Raji (cell line): Measurements from ENCODE around the gene GIT1.

ENCODE experiments used
- POLR2A ChIP-seq: IDR thresholded peaks from 2 replicates; pipeline ENCODE4 v1.6.1; 2011; ENCODE audit warnings: low read depth, low read length, control low read depth; ENCODE audit not compliant: insufficient read depth

Gene GIT1

DNA sequence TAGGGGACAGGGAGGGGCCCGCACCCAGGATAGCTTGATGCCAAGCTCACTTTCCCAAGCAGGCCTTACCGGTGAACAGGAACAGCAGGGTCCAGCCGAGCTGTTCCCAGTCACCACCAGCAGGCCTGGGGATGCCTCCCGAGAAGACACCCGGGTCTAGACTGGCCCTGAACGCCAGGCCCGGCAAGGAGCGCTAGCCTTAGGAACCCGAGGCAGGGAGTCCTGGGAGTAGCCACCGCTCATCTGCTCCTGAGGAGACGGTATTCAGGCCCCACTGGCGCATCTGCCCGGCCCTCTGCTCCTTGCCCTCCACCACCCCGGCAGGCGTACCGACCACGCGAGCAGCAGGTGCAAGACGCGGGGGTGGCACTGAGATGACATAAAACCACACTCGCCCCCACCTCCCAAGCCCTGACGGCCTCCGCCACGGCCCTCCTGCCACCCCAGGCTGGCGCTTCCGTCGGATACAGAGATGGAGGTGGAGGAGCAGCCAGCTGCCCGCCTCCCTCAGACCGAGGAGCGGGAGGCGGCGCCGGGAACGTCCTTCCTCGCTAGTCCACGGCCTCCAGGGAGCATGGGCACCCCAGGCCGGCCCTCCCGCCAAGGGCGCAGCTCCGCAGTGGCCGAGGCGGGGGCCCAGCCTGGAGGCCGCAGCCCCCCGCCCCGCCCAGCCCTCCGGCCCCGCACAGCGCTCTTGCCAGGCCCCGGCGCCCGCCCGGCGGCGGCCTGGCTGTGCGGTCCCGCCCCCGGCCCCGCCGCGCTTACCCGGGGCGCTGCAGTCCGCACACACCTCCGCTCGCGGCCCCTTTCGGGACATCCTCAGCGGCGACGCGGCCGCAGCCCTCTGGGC is 661 bp downstream of the GIT1 start:
- no peak; the same call in 1 of the 2 replicates for TF ChIP-seq POLR2A

DNA sequence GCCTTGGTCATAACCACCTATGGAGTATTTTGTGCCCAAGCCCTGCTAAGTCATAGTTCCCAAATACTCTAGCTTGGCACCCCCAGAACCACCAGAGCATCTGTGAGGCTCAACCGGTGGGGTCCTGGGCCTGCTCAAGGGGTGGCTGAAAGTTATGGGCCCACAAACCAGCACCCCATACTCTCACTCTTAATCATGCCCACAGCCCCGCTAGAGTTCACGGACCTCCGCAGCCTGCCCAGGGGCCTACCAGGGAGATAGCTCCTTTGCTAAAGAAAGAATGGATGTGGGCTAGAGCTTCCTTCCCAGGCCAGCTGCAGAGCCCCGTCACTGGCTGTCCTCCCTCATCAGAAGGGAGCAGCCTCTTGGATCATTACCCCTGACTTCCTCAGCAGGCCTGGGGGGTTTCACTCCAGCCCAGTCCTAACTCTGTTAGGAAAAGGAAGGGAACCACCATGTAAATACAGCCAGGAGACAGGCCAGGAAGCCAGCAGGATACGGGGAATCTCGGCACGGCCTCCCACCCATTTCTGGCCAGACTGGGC is 1.4 kb downstream of the GIT1 start:
- TF ChIP-seq POLR2A: no peak

DNA sequence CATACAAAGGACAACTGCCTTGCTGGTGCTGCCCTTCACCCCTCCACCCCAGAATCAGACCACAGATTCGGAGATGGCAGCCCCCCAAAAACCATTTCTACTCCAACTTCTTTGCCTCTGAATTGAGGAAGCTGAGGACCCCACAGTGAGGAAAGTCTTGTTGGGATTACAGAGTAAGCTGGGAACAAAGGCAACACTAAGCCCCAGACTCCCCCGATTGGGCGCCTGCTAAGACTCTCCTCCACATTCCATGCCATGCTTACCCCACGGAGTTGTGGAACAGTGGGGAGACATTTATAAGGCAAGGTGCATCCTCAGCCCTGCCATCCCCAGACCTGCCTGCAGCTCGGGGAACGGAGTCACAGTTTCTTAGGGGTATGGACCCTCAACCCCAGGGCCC is 1.9 kb downstream of the GIT1 start:
- TF ChIP-seq POLR2A: no peak

DNA sequence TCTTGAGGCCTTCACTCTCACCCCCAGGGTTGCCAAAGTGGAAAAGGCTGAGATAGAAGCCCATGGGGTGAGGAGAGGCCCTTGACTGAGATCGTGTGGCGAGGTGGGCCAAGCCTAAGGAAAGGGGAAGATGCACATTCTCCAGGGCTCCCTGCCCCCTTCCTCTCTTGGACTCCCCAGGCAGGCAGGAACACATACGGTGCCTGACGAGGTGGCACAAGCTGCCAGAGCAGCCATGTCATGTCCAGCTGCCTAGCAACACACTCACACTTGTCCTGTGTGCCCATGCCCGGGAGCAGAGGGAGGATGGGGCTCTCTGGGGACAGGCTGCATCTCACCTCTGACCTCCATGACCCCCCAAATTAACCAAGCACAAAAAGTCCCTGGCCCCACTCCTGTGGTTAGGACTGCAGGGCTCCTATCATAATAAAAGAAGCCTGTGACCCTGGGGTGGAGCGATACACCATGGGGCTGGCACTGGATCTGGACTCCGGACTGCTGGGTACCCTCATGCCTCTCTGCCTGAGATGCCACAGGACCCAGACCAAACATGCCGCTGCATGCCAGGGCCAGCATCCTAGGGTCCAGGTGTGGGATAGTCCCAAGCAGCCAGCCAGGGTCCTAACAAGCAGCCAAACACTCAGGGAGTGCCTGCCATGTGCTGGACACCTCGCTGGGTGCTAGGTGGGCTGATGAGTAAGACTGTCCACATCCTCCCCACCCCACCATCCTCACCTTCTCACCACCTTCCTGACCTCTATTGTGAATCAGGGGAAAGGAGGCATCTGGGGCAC is 2.6 kb downstream of the GIT1 start:
- TF ChIP-seq POLR2A: no peak

DNA sequence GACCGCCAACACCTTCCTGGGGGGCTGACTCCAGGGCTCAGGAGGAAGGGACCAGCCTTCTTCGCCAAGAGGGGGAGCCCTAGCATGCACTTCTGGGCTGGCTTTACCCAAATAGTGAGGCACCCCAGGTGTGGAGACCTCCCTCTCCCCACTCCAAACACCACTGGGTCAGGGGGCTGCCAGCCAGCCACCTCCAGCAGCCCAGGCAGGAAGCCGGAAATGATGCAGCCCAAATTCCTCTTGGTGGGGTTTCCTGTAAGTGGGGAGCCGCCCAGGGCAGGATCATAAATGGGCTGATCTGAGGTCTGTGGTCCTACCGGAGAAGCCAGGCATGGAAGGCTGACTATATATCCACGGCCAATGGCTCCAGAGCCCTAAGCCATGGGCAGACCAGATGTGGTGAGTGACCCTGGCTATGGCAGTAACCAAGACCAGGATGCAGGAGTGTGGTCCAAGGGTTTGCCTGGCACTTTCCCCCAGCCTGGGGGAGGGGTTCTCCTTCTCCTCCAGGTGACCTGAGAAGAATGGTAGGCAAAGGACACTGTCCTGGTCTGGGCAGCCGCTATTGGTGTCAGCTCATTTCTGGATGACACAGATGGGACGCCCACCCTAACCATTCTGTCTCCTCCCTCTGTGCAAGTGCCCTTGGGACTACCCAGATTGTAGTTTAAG is 4.2 kb downstream of the GIT1 start:
- TF ChIP-seq POLR2A: no peak

DNA sequence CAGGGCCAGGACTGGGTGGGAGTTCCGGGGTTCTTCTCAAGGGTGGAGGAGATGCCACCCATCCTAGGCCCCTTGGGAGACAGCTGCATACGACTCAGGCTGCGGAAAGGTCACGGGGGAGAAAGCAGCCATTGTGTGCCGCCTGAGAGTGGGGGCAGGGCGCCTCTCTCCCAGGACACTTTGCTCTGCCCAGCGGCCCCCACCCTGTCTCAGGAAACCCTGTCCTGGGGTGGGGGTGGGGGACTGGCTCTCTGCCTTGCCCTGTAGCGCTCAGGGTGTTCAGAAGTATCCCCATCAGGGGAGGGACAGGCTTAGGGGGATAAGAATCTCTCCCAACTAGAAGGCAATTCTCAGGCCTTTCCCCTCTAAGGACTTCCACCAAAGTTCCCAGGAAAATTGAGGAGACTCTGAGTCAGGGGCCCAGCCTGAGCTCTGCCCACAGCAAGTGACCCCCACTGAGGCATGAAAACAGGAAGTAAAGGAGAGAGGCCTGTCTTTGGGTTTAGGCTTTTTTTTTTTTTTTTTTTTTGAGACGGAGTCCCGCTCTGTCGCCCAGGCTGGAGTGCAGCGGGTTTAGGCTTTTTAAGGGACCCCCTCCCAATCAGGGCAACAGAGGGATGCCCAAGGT is 4.9 kb downstream of the GIT1 start:
- TF ChIP-seq POLR2A: no peak

DNA sequence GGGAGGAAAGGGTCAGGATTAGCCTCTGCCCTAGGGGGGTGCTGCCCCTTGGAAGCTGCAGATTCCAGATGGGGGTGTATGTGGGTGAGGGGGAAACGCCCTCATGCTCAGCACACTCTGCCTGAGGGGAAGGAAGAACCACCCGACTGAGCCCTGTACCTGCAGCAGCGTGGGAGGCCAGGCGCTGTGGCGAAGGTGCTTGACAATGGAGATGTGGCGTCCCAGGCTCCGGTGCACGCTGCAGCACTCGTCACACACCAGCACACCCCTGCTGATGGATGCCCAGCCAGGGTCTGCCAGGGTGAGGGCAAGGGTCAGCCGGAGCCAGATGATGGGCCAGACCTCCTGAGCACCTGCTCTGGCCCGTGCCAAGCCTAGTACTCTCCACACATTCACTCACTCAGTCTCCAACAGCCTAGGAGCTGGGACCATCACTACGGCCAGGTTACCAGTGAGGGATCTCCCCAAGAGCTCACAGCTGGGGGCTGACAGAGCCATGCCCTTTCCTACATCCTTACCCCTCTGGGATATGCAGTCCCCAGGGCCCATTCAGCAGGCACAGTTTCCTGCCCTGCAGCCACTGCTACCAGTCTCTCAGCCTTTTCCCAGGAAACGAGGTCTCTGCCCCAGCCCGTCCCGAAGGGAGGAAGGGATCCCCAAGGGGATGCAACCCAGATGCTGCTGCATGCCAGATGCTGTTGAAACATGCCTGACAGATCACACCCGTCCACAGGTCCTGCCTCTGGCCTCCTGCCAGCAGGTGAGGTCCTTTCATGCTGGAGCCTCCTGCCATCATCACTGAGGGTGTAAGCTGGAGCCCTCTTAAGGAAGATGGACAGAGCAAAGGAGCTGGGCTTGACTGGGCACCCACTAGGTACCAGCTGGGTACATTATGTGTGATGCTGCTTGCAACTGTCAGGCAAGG is 5.9 kb downstream of the GIT1 start:
- TF ChIP-seq POLR2A: no peak

DNA sequence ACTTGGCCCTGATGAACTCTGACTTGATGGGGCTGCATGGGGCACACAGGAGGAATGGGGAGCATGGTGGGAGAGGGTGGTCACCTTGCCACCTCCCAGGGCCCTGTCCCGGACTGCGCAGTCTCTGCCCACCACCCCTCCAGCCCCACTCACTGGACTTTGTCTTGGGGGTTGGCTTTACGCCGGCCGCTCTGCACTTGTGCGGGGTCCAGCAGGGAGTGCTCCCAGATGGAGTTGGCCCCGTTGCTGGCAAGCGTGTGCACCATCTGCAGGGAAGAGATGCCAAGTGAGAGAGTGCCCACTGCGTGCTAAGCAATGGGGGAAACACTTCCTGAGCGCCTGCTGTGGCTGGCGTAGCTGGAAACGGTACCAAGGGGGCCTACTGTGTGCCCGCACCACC is 6.7 kb downstream of the GIT1 start:
- no peak for TF ChIP-seq POLR2A

DNA sequence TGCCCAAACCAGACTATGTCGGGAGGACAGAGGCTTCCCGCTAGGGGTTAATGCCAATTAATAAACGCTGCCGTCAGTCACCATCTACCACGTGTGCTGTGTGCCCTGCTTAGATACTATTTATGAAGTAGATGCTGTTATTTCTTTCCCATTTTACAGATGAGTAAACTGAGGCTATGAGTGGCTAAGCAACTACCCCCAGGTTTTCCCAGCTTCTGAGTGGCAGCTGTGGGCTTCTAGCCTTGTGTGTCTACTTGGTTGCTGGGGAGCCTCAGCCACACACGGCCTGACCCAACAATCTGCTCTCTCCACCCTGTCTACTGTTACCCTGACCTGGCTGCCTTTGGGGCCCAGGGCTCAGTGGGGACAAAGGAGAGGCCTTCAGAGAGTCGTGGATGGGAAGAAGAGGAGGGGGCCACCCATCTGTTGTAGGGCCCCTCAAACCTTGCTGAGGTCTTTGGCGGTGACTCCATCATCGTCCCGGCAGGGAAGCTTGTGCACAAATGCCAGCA is 7.1 kb downstream of the GIT1 start:
- no peak for TF ChIP-seq POLR2A

DNA sequence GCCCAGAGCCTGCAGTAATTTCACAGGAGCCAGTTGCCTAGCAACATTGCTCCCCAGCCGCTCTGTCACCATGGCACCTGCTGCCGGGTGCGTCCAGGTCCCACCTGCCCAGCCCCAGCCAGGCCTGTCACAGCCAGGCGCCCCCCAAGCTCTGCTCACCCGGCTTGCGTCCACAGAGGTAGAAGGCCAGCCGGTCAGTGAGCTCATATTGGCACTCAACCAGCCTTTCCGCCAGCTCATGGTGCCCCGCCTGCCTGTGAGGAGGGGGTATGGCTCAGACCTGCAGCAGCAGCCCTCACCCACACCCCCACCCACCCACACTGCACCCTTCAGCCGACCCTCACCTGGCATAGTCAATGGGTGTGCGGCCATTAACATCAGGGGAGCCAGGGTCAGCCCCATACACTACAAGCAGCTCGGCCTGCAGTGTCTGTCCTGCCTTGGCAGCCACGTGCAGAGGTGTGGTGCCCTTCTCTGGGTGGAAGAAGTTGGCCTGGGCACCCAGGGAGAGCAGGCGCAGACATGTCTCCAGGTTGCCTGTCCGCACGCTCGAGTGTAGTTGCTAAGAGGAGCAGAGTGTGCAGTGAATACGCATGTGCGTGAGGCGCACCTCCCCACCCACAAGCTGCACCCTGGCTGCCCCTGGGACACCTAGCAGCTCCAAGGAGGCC is 7.7 kb downstream of the GIT1 start:
- no peak for TF ChIP-seq POLR2A

DNA sequence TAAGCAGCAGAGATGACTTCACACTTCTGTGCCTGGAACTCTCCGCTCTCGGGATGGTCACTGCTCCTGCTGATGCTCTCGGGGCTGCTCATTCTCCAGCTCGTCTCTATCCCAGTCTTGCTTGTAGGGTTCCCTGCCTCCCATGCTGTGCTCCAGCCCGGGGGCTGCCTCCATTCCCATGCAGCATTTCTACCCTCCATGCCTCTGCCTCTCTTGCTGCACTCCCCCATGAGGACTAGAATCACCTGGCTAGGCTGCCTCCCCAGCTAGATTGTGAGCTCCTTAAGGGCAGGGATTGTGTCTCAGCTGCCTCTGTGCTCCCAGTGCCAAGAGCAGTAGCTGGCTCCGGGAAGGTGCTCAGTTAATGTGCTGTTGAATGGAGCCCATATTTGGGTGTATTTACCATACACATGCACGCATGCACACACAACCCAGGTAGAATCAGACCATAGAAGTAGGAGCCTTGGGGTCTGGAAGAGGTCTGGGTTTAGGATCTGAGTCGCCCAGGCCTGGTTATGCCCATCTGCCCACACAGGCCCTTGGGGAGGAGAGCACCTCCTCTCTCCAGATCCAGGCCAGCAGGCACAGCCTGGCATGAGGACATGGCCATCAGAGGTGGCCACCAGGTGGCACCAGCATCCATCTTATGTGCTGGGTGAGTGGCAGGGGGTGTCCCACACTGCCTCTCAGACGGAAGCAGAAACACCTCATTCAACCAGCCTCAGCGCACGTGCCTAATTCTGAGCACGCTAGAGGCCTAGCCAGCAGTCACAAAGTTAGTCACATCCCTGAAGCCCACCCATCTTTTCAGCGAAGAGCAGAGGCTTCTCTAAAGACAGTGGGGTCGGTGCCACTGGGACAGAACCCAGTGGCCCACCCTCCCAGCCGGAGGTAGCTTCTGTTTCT is 9.3 kb downstream of the GIT1 start:
- no peak for TF ChIP-seq POLR2A
